B cell (primary cell): ENCODE measurements around the gene SLC25A4. TPM values are rescaled to one million over a fixed set of nuclear protein-coding genes. Genes with fewer than 3 reads are reported as not detected.

Experiments used
- ATAC-seq: fragments of 200-7000 bp; cut with Tn5 transposase; one replicate; pipeline ENCODE4 v1.10.0; 2021; ENCODE audit warnings: low read depth, mild to moderate bottlenecking, moderate number of reproducible peaks, moderate library complexity
- CTCF ChIA-PET: fragments of 350-600 bp; sonication (Branson Sonifier 250); formaldehyde crosslinking; loops from one replicate; lab custom pipeline; 2021; ENCODE audit warnings: antibody characterized with exemption, inconsistent platforms; lab: Charles Lee
- POLR2A ChIA-PET: fragments of 350-600 bp; sonication (Branson Sonifier 250); formaldehyde crosslinking; loops from one replicate; lab custom pipeline; 2021; ENCODE audit warnings: antibody characterized with exemption; lab: Charles Lee
- DNase-seq: peaks from one replicate; pipeline ENCODE4 v3.0.0; 2013
- H2AFZ ChIP-seq: 2 replicates; pipeline ENCODE4 v1.6.1; 2012; ENCODE audit warnings: mild to moderate bottlenecking, low read depth, low read length; ENCODE audit not compliant: insufficient read depth, poor library complexity, severe bottlenecking
- H3K27ac ChIP-seq, 2 donors: 1 replicate in 1 of 2; 2 replicates in 1 of 2; pipeline ENCODE4 v1.5.1; 2012 to 2013; ENCODE audit warnings: low read length in 2 of 2, mild to moderate bottlenecking in 2 of 2, moderate library complexity in 1 of 2
- H3K27me3 ChIP-seq, 4 experiments: fragments of 200-600 bp in 1 of 4; sonication (generic) in 1 of 4; replicated peaks in 1 of 4; 1 replicate in 2 of 4; 2 replicates in 2 of 4; pipeline versions ENCODE4 v1.6.1 to v1.7.0; 2013 to 2016; ENCODE audit warnings: low read length in 3 of 4, mild to moderate bottlenecking in 2 of 4, mixed read lengths in 1 of 4, moderate library complexity in 1 of 4; ENCODE audit not compliant: insufficient read depth in 4 of 4, control insufficient read depth in 3 of 4; ENCODE audit errors: control extremely low read depth in 1 of 4
- H3K36me3 ChIP-seq, 2 experiments: replicated peaks in 1 of 2; 1 replicate in 1 of 2; 2 replicates in 1 of 2; pipeline versions ENCODE4 v1.6.1 to v1.7.1; 2013; ENCODE audit warnings: low read length in 1 of 2; ENCODE audit not compliant: insufficient read depth in 2 of 2, control insufficient read depth in 1 of 2; ENCODE audit errors: control extremely low read depth in 1 of 2, extremely low read depth in 1 of 2
- H3K4me1 ChIP-seq, 2 donors: fragments of 200-600 bp in 1 of 2; sonication (generic) in 1 of 2; 1 replicate in 1 of 2; 2 replicates in 1 of 2; pipeline versions ENCODE4 v1.5.1 to v1.6.1; 2013 to 2017; ENCODE audit warnings: low read length in 2 of 2; ENCODE audit not compliant: control insufficient read depth in 2 of 2, insufficient read depth in 2 of 2
- H3K4me2 ChIP-seq: replicated peaks from 2 replicates; pipeline ENCODE3; 2012; ENCODE audit warnings: mild to moderate bottlenecking, low read depth, low read length; ENCODE audit not compliant: poor library complexity, severe bottlenecking
- H3K4me3 ChIP-seq, 5 experiments: fragments of 200-600 bp in 1 of 5; sonication (generic) in 1 of 5; 1 replicate in 3 of 5; 2 replicates in 2 of 5; pipeline versions ENCODE4 v1.5.1 to v1.7.0; 2011 to 2016; ENCODE audit warnings: low read length in 4 of 5, mild to moderate bottlenecking in 4 of 5, low read depth in 2 of 5, control low read depth in 1 of 5, moderate library complexity in 1 of 5; ENCODE audit not compliant: insufficient read depth in 1 of 5; ENCODE audit errors: control extremely low read depth in 1 of 5, extremely low read depth in 1 of 5
- H3K79me2 ChIP-seq: fragments of 200-600 bp; sonication (generic); one replicate; pipeline ENCODE4 v1.6.0; 2016; ENCODE audit warnings: low read length; ENCODE audit not compliant: control insufficient read depth, insufficient read depth
- H3K9ac ChIP-seq: fragments of 200-600 bp; sonication (generic); 2 replicates; pipeline ENCODE4 v1.6.1; 2017; ENCODE audit warnings: mild to moderate bottlenecking, low read length, moderate library complexity
- H3K9me3 ChIP-seq, 3 donors: one replicate each; pipeline versions ENCODE4 v1.6.1 to v1.7.1; 2013; ENCODE audit warnings: low read length in 2 of 3; ENCODE audit not compliant: control insufficient read depth in 2 of 3, insufficient read depth in 1 of 3; ENCODE audit errors: control extremely low read depth in 1 of 3
- H4K20me1 ChIP-seq: 2 replicates; pipeline ENCODE4 v1.6.0; 2012; ENCODE audit warnings: mild to moderate bottlenecking, low read length; ENCODE audit not compliant: insufficient read depth, control insufficient read depth, poor library complexity, severe bottlenecking
- H3K27ac Mint-ChIP-seq: one replicate; pipeline ENCODE4 v1.8.0; 2021; ENCODE audit warnings: mixed read lengths
- H3K27me3 Mint-ChIP-seq: one replicate; pipeline ENCODE4 v1.8.0; 2021; ENCODE audit warnings: mixed read lengths
- H3K4me1 Mint-ChIP-seq: one replicate; pipeline ENCODE4 v1.8.0; 2021; ENCODE audit warnings: mixed read lengths
- H3K4me3 Mint-ChIP-seq: one replicate; pipeline ENCODE4 v1.8.0; 2021; ENCODE audit warnings: mixed read lengths
- H3K9me3 Mint-ChIP-seq: one replicate; pipeline ENCODE4 v1.8.0; 2022; ENCODE audit warnings: mixed read lengths; ENCODE audit not compliant: insufficient read depth
- CTCF ChIP-seq: fragments of 200-600 bp; IDR thresholded peaks from one replicate; pipeline ENCODE4 v1.8.0; 2022; ENCODE audit warnings: antibody characterized with exemption, mild to moderate bottlenecking
- EZH2 ChIP-seq: IDR thresholded peaks from 2 replicates; pipeline ENCODE4 v1.6.1; 2012; ENCODE audit warnings: borderline replicate concordance, low read depth, mild to moderate bottlenecking, moderate library complexity, low read length; ENCODE audit not compliant: insufficient read depth, poor library complexity, severe bottlenecking
- WGBS: methylation state at CpG from one replicate; pipeline ENCODE4 v1.1.5; 2013; ENCODE audit warnings: missing lambda C conversion rate; ENCODE audit not compliant: insufficient coverage; 5-methylcytosine and 5-hydroxymethylcytosine counted together
- intact Hi-C: fragments of 100-400 bp; cut with micrococcal nuclease; formaldehyde crosslinking; loops from one replicate; pipeline ENCODE4 v1.10.0; 2022
- polyA plus RNA-seq: library from polyadenylated mRNA; depleted of rRNA; stranded (reverse); fragments of >200 nt; gene quantifications from 2 replicates; pipeline ENCODE4 v1.2.3, GENCODE V29; 2012
- total RNA-seq, 2 donors: library from RNA; stranded (reverse); fragments of 120-200 nt in 1 of 2; gene quantifications; 1 replicate in 1 of 2; 2 replicates in 1 of 2; pipeline versions ENCODE4 v1.2.3 to v1.2.4, GENCODE V29; 2013 to 2022

The SLC25A4 gene
- total and polyA plus RNA-seq, 2 donors (not counting 1 experiment from before 2014, with no cell fraction given) = 7.3 to 11.7 TPM

- Histone ChIP-seq H2AFZ (no peak overlapping the region), H3K27ac (no peak overlapping the region), H3K79me2 (no peaks in the 10 kb centered on the region), H3K9me3 (peaks cover 0 to 6% (median 0%) of the 10 kb centered on the region in 3 donors), H3K27me3 (peaks cover 0 to 11% (median 0%) of the 10 kb centered on the region in 4 experiments), H4K20me1 (no peaks in the 10 kb centered on the region), H3K4me2 (no peak overlapping the region), H3K36me3 (no peaks in the 10 kb centered on the region), H3K9ac (no peak overlapping the region), H3K4me3 (no peak overlapping the region), H3K4me1 (no peaks in the 10 kb centered on the region)
- Mint-ChIP-seq H3K27ac (no peak overlapping the region), H3K27me3 (peaks cover 32% of the 10 kb centered on the region), H3K4me1 (no peaks in the 10 kb centered on the region), H3K9me3 (no peaks in the 10 kb centered on the region), H3K4me3 (no peak overlapping the region)
- POLR2A ChIA-PET = no interaction called here
- intact Hi-C loops = no loop called here
- TF ChIP-seq CTCF (no peak), EZH2 (no peak)
- no peak for ATAC-seq
- CTCF ChIA-PET = no interaction called here
- WGBS = 84% methylated on average over 6 of the region's 9 CpGs
- DNase-seq = no peak
These were observed 41.6 kb upstream of the SLC25A4 start for GRCh38 chr4:185101354-185101890.

DNA sequence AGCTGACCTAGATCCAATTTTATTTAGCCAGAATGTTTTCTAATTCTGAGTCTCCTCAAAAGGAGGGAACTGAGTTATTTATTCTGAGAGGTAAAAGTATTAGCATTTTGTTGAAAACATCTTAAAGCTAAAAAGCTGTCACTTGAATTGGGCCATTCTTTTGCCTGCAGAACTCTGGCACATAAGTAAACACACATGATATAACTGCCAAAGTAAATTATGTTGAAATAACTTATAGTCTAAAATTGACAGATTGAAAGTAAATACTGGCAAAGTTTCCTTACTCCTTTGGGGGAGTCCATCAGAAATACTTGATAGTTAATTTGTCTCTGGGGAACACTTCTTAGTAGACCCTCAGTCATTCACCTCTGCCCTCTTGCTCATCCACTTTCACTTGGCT is 38.3 kb upstream of the SLC25A4 start:
- DNase-seq = no peak
- Histone ChIP-seq H3K27me3 (peaks cover 0 to 10% (median 0%) of the 10 kb centered on the region in 4 experiments), H3K4me3 (no peak overlapping the region), H4K20me1 (no peaks in the 10 kb centered on the region), H3K36me3 (no peaks in the 10 kb centered on the region), H3K9me3 (peaks cover 0 to 6% (median 0%) of the 10 kb centered on the region in 3 donors), H3K79me2 (no peaks in the 10 kb centered on the region), H3K9ac (no peak overlapping the region), H3K4me1 (no peaks in the 10 kb centered on the region), H3K27ac (no peak overlapping the region), H3K4me2 (no peak overlapping the region), H2AFZ (no peak overlapping the region)
- ATAC-seq = no peak
- H3K27ac Mint-ChIP-seq = no peak overlapping the region
- H3K27me3 Mint-ChIP-seq = peaks cover 35% of the 10 kb centered on the region
- intact Hi-C loops = no loop called here
- TF ChIP-seq EZH2 = no peak
- no peak for TF ChIP-seq CTCF
- H3K9me3 Mint-ChIP-seq = no peaks in the 10 kb centered on the region
- H3K4me1 Mint-ChIP-seq = no peaks in the 10 kb centered on the region
- ChIA-PET POLR2A (no interaction called here), CTCF (no interaction called here)
- H3K4me3 Mint-ChIP-seq = no peak overlapping the region
